Transverse colon (tissue), 4 donors: Measurements from ENCODE around the gene HERC6. TPM values are rescaled to one million over a fixed set of nuclear protein-coding genes. Genes with fewer than 3 reads are reported as not detected.

ENCODE experiments used
- DNase-seq: peaks from one replicate; pipeline ENCODE4 v3.0.0-alpha.2; 2019
- H3K27ac ChIP-seq, 4 donors: fragments of 200-600 bp; sonication (generic); 2 replicates each; pipeline ENCODE4 v1.5.1; 2016 to 2018; ENCODE audit warnings: inconsistent platforms in 4 of 4
- H3K27me3 ChIP-seq: fragments of 200-600 bp; sonication (generic); 2 replicates; pipeline ENCODE4 v1.5.1; 2017; ENCODE audit warnings: inconsistent platforms
- H3K36me3 ChIP-seq, 4 donors: fragments of 200-600 bp; sonication (generic); 2 replicates each; pipeline ENCODE4 v1.5.1; 2017 to 2019; ENCODE audit warnings: inconsistent platforms in 4 of 4
- H3K4me1 ChIP-seq, 4 donors: fragments of 200-600 bp; sonication (generic); 2 replicates each; pipeline ENCODE4 v1.5.1; 2017 to 2020; ENCODE audit warnings: inconsistent platforms in 4 of 4
- H3K4me3 ChIP-seq, 4 donors: fragments of 200-600 bp; sonication (generic); 1 replicate in 1 of 4; 2 replicates in 3 of 4; pipeline versions ENCODE4 v1.5.1 to v1.6.1; 2017 to 2019; ENCODE audit warnings: inconsistent platforms in 4 of 4
- H3K9me3 ChIP-seq, 2 donors: fragments of 200-600 bp; sonication (generic); 2 replicates each; pipeline ENCODE4 v1.5.1; 2017 to 2019; ENCODE audit warnings: inconsistent platforms in 2 of 2
- EP300 ChIP-seq: sonication (generic); formaldehyde crosslinking; IDR thresholded peaks from one replicate; pipeline ENCODE4 v1.6.1; 2017; ENCODE audit warnings: antibody characterized with exemption, low read depth
- POLR2A ChIP-seq: fragments of 450-650 bp; IDR thresholded peaks from one replicate; pipeline ENCODE4 v1.6.1; 2016; ENCODE audit warnings: antibody characterized with exemption, mild to moderate bottlenecking, moderate library complexity
- POLR2AphosphoS5 ChIP-seq, 3 donors: sonication (generic); formaldehyde crosslinking; IDR thresholded peaks; one replicate each; pipeline ENCODE4 v1.6.1; 2016; ENCODE audit warnings: antibody characterized with exemption in 3 of 3
- WGBS, 2 donors: methylation state at CpG; one replicate each; pipeline ENCODE4 v1.1.5; 2018; ENCODE audit warnings: low coverage in 1 of 2; 5-methylcytosine and 5-hydroxymethylcytosine counted together
- in situ Hi-C, 4 donors: fragments of 200-750 bp; cut with MboI; loops; one replicate each; pipeline versions ENCODE4 v1.15.0 to v1.15.1; 2017; ENCODE audit warnings: low sequenced_read_pairs in 3 of 4, low pct_ligation_motif_present in 1 of 4, low pct_unique_long_range_greater_than_20kb in 1 of 4
- intact Hi-C: fragments of 100-400 bp; cut with DNase I; formaldehyde crosslinking; loops from one replicate; pipeline ENCODE4 v1.15.1; 2023; ENCODE audit warnings: low total_unique reads
- total RNA-seq, 4 donors: library from RNA; depleted of rRNA; stranded (reverse); fragments of >200 nt; gene quantifications; one replicate each; pipeline ENCODE4 v1.1.0, GENCODE V29; 2016
- TF ChIP-seq, protein P1 (sequence below), 5 experiments: fragments of 200-600 bp in 3 of 5; fragments of 450-650 bp in 2 of 5; sonication (generic) in 3 of 5; IDR thresholded peaks; 1 replicate in 2 of 5; 2 replicates in 3 of 5; pipeline ENCODE4 v1.5.1; 2016 to 2017; ENCODE audit warnings: antibody characterized with exemption in 5 of 5, inconsistent platforms in 3 of 5, mild to moderate bottlenecking in 2 of 5, moderate library complexity in 1 of 5

HERC6 gene
- total RNA-seq, 4 donors from 2014 or later = 3.2 to 15.2 (median 5.8) TPM

DNA sequence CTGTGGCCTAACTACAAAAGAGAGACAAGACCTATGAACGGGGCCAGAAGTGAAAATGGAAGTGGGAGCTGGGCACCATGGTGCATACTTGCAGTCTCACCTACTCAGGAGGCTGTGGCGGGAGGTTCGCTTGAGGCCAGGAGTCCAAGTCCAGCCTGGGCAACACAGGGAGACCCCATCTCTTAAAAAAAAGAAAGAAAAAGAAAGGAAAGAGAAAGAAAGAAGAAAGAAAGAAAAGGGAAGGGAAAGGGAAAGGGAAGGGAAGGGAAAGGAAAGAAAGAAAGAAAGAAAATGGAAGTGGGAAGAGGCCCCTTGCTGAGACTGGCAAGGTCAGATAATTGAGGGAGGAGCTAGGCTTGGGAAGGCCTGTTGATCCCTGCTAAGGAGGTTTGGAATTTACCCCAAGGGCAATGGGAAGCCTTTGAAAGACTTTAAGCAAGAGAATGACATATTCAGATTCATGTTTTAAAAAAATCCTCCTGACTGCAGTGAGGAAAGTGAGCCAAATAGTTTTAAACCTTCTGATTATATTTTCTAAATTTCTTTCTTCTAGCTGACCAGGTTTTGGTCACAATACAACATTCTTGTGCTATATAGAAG is 60.6 kb downstream of the HERC6 start:
- H3K4me1 ChIP-seq = no peaks in the 10 kb centered on the region
- WGBS, 2 donors = 82% methylated on average over 3 of the region's 3 CpGs; no CpG with 5 or more reads in 1 of the 2 donors
- H3K27me3 ChIP-seq = no peaks in the 10 kb centered on the region
- no peaks in the 10 kb centered on the region for H3K9me3 ChIP-seq
- DNase-seq = no peak
- in situ Hi-C loops = no loop called here
- TF ChIP-seq EP300 (no peak), POLR2A (no peak), POLR2AphosphoS5 (IDR thresholded peaks at IDR 0.05) (no peak)
- TF ChIP-seq, protein P1, sequence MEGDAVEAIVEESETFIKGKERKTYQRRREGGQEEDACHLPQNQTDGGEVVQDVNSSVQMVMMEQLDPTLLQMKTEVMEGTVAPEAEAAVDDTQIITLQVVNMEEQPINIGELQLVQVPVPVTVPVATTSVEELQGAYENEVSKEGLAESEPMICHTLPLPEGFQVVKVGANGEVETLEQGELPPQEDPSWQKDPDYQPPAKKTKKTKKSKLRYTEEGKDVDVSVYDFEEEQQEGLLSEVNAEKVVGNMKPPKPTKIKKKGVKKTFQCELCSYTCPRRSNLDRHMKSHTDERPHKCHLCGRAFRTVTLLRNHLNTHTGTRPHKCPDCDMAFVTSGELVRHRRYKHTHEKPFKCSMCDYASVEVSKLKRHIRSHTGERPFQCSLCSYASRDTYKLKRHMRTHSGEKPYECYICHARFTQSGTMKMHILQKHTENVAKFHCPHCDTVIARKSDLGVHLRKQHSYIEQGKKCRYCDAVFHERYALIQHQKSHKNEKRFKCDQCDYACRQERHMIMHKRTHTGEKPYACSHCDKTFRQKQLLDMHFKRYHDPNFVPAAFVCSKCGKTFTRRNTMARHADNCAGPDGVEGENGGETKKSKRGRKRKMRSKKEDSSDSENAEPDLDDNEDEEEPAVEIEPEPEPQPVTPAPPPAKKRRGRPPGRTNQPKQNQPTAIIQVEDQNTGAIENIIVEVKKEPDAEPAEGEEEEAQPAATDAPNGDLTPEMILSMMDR (IDR thresholded peaks at IDR 0.05) = no peak
- intact Hi-C loops = no loop called here
- no peaks in the 10 kb centered on the region for H3K36me3 ChIP-seq
- no peak overlapping the region for H3K4me3 ChIP-seq
- H3K27ac ChIP-seq = no peak overlapping the region

DNA sequence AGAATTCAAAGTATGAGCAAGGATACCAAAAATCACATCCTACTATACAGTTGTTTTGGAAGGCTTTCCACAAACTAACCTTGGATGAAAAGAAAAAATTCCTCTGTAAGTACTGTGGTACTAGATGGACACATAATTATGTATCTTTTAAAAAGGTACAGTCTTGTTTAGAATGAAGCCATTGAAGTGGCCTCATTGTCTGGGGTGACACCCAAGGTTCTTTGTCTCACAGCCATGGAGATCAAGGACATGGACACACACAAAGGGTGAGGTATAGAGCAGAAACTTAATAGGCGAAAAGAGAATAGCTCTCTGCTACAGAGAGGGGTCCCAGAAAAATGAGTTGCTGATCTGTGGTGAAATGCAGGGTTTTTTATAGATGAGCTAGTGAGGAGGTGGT is 61.5 kb downstream of the HERC6 start:
- in situ Hi-C loops (no loop called here), intact Hi-C loops (no loop called here)
- Histone ChIP-seq H3K4me1 (no peaks in the 10 kb centered on the region), H3K4me3 (no peak overlapping the region), H3K36me3 (no peaks in the 10 kb centered on the region), H3K27me3 (no peaks in the 10 kb centered on the region), H3K9me3 (no peaks in the 10 kb centered on the region), H3K27ac (no peak overlapping the region)
- TF ChIP-seq POLR2AphosphoS5 (IDR thresholded peaks at IDR 0.05) = no peak
- TF ChIP-seq, protein P1 (IDR thresholded peaks at IDR 0.05) = no peak
- TF ChIP-seq POLR2A = no peak
- no peak for TF ChIP-seq EP300
- DNase-seq = no peak
- 96 to 100% methylated on average over 1 of the region's 1 CpG for WGBS, 2 donors

DNA sequence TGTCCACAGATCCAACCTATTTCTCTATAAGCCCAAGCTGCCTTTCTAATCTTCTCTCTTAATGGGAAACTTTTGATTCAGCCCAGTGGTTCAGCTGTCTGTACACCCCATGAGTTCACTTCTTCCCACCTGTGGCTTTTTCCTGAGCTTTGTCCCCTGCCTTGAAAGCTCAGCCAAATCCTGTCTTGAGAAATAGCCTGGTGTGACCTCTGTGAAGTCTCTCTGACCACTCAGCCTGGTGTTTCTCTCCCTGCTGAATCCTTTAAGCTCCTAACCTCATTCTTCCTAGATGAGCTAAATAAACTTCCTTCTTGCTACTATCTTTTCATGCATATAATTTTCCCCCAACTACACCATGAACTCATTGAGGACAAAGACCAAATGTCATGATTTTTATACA is 63.0 kb downstream of the HERC6 start:
- intact Hi-C loops = no loop called here
- Histone ChIP-seq H3K4me3 (no peak overlapping the region), H3K4me1 (no peaks in the 10 kb centered on the region), H3K36me3 (no peaks in the 10 kb centered on the region), H3K27ac (no peak overlapping the region), H3K27me3 (no peaks in the 10 kb centered on the region), H3K9me3 (no peaks in the 10 kb centered on the region)
- DNase-seq = no peak
- in situ Hi-C loops = no loop called here
- no peak for TF ChIP-seq POLR2A
- no peak for TF ChIP-seq EP300
- TF ChIP-seq, protein P1 (IDR thresholded peaks at IDR 0.05) = no peak
- TF ChIP-seq POLR2AphosphoS5 (IDR thresholded peaks at IDR 0.05) = no peak

DNA sequence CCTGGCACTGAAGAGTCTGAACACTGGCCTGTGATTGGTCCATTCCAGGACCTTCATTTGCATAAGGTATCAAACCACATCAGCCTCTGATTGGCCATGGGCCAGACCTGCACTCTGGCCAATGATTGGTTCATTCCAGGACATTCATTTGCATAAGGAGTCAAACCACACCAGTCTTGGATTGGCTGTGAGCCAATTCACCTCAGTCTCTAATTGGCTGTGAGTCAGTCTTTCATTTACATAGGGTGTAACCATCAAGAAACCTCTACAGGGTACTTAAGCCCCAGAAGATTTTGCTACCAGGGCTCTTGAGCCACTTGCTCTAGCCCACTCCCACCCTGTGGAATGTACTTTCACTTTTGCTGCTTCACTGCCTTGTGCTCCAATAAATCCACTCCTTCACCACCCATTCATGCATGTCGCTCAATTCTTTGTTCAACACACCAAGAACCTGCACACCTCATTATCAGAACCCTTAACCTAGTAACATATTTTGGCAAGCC is 64.1 kb downstream of the HERC6 start:
- intact Hi-C loops = no loop called here
- no peak overlapping the region for H3K4me3 ChIP-seq
- 94 to 100% methylated on average over 1 of the region's 1 CpG for WGBS, 2 donors
- TF ChIP-seq POLR2AphosphoS5 (IDR thresholded peaks at IDR 0.05) (no peak), EP300 (no peak)
- DNase-seq = no peak
- H3K9me3 ChIP-seq = no peaks in the 10 kb centered on the region
- no peak overlapping the region for H3K27ac ChIP-seq
- no peaks in the 10 kb centered on the region for H3K36me3 ChIP-seq
- no peaks in the 10 kb centered on the region for H3K4me1 ChIP-seq
- in situ Hi-C loops = no loop called here
- no peaks in the 10 kb centered on the region for H3K27me3 ChIP-seq

DNA sequence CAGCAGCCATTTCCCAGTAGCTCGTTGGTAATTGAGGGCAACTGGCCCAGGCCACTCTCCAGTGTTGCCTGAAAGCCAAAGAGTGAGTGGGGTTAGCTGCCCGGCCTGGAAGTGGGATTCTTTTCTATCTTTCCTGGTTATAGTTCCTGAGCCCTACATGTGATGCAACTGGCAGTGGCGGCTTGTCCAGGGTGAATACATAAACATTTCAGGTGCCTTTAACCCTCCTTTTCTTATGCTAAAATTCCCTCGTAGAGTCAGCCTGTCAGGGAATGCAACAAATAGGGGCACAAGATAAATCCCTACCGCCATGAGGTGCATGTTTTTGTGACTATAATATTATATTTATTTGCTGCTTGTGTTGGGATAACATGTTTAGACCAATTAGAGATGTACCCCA is 64.8 kb downstream of the HERC6 start:
- no peak overlapping the region for H3K4me3 ChIP-seq
- no peak overlapping the region for H3K27ac ChIP-seq
- no peaks in the 10 kb centered on the region for H3K9me3 ChIP-seq
- in situ Hi-C loops (no loop called here), intact Hi-C loops (no loop called here)
- H3K36me3 ChIP-seq = no peaks in the 10 kb centered on the region
- no peaks in the 10 kb centered on the region for H3K27me3 ChIP-seq
- no peak for DNase-seq
- H3K4me1 ChIP-seq = no peaks in the 10 kb centered on the region
- no peak for TF ChIP-seq EP300
- TF ChIP-seq POLR2AphosphoS5 (IDR thresholded peaks at IDR 0.05) = no peak
- no peak for TF ChIP-seq POLR2A
- TF ChIP-seq, protein P1 (IDR thresholded peaks at IDR 0.05) = no peak
- 84 to 93% methylated on average over 3 to 5 of the region's 5 CpGs for WGBS, 2 donors
